GM18498 (cell line): Measurements from ENCODE around the gene CTAGE4.
"Not testable (repeated sequence)": the region's sequence is repeated elsewhere in the genome, so short reads cannot be mapped to it uniquely, and the experiment has no call there.

Source experiments
- ATAC-seq: cut with Tn5 transposase; IDR thresholded peaks from one replicate; pipeline ENCODE4 v1.9.1; 2021; ENCODE audit warnings: mild to moderate bottlenecking, moderate library complexity; ENCODE audit not compliant: unreplicated experiment

The CTAGE4 gene, protein sequence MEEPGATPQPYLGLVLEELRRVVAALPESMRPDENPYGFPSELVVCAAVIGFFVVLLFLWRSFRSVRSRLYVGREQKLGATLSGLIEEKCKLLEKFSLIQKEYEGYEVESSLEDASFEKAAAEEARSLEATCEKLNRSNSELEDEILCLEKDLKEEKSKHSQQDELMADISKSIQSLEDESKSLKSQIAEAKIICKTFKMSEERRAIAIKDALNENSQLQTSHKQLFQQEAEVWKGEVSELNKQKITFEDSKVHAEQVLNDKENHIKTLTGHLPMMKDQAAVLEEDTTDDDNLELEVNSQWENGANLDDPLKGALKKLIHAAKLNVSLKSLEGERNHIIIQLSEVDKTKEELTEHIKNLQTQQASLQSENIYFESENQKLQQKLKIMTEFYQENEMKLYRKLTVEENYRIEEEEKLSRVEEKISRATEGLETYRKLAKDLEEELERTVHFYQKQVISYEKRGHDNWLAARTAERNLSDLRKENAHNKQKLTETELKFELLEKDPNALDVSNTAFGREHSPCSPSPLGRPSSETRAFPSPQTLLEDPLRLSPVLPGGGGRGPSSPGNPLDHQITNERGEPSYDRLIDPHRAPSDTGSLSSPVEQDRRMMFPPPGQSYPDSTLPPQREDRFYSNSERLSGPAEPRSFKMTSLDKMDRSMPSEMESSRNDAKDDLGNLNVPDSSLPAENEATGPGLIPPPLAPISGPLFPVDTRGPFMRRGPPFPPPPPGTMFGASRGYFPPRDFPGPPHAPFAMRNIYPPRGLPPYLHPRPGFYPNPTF

DNA sequence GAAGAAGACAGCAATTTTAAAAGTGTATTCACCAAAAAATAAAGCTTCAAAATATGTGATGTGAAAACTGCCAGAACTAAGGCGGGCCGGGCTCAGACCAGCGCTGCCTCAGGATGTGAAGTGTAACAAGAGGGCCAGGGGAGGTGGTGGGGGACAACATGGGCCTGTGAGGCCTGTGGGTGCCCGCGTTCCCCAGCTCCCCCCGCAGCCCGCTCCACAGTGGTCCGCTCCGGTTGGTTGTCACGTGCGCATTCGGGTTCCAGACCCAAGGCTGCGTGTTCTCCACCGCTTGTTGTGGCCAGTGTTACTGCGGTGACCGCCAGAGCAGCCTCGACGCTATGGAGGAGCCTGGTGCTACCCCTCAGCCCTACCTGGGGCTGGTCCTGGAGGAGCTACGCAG lies at the start of gene CTAGE4:
Gene CTAGE4 (plus strand): TSS at position 301 of the 400 bp plus-strand sequence. CDS start 38 bp downstream, at position 339.
- ATAC-seq: not testable (repeated sequence)

GRCh38 chr7:144134116-144134515 lies 49.1 kb upstream of the CTAGE4 start:
- ATAC-seq: no peak

GRCh38 chr7:144137501-144137900 lies 45.8 kb upstream of the CTAGE4 start:
- ATAC-seq: no peak

DNA sequence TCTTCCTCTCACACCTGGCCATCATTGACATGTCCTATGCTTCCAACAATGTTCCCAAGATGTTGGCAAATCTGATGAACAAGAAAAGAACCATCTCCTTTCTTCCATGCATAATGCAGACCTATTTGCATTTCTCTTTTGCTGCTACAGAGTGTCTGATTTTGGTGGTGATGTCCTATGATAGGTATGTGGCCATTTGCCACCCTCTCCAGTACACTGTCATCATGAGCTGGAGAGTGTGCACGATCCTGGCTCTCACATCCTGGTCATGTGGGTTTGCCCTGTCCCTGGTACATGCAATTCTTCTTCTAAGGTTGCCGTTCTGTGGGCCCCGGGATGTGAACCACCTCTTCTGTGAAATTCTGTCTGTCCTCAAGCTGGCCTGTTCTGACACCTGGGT lies 41.1 kb upstream of the CTAGE4 start:
- no peak for ATAC-seq

- ATAC-seq: no peak
These were observed 38.8 kb upstream of the CTAGE4 start for GRCh38 chr7:144144426-144144825.

- no peak for ATAC-seq
These were observed 34.9 kb upstream of the CTAGE4 start for GRCh38 chr7:144148224-144148827.

GRCh38 chr7:144158861-144159260 lies 24.4 kb upstream of the CTAGE4 start:
- ATAC-seq: no peak

DNA sequence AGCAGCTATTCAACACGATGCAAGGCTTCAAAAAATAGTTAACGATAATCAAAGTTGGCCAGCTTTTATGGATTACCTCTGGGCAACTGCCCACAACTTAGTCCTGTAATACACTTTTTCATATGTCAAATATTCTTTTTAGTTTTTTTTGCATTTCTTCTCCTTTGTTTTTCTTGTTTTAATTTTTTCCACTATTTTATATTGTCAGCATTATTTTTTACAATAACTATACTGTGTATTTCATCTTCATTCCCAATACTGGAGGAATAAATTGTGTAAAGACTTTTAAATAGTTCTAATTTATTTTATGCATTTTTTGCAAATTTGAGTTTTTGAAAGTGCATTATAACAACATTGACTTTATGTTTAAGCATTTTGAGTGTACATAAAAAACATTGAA lies 18.5 kb upstream of the CTAGE4 start:
- ATAC-seq: no peak

- ATAC-seq: not testable (repeated sequence)
These were observed 11.5 kb upstream of the CTAGE4 start for GRCh38 chr7:144171594-144172350.

- no peak for ATAC-seq
These were observed 8.7 kb upstream of the CTAGE4 start for GRCh38 chr7:144174613-144175012.

DNA sequence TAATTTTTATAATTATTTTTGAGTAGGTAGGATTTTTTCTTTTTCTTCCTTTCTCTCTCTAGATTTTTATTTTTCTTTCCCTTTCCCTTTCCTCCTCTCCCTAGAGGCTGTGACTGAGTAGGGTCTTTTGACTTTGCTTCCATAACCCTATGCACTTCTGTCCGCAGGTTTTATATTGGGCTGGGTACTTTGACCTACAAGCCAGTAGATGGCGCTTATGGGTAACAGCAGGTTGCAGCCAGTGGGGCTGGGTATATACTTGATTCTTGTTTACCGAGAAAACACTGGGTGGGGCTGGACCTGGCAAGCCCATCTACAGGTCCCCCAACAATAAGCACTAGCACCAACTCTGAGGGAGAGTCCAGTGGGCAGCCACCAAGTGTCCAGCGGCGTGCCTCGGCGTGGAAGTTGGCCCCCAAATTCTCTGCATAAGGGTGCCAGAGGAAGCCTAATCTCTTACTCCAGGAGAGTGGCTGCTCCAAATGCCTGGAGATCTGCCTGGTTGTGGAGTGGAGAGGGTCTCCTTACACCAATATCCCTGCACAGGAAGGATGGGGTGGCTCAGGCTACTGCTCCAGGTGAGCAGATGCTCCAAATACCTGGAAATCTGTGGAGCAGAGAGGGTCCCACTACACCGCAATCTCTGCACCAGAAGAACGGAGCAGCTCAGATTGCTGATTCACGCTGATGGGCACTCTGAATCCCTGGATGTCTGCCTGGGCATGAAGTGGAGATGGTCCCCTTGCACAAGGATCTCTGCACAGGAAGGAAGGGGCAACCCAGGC lies 4.7 kb upstream of the CTAGE4 start:
- peak; percentile 98 for ATAC-seq

DNA sequence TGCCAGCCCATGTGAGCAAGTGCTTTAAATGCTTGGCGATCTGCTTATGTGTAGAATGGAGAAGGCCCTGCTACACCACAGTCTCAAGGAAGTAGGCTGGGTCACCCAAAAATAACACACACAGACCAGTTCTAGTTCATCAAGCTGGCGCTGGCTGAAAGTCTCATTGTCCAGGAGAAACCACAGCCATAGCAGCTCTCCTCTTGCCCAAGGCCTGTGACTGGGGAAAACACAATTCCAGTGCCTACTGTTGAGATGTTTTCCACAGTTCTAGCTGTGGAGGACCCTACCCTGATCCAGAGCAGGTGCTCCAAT lies 4.1 kb upstream of the CTAGE4 start:
- ATAC-seq: peak; percentile 46

- ATAC-seq: not testable (repeated sequence)
These were observed 4.6 kb downstream of the CTAGE4 start for GRCh38 chr7:144187848-144188247.

DNA sequence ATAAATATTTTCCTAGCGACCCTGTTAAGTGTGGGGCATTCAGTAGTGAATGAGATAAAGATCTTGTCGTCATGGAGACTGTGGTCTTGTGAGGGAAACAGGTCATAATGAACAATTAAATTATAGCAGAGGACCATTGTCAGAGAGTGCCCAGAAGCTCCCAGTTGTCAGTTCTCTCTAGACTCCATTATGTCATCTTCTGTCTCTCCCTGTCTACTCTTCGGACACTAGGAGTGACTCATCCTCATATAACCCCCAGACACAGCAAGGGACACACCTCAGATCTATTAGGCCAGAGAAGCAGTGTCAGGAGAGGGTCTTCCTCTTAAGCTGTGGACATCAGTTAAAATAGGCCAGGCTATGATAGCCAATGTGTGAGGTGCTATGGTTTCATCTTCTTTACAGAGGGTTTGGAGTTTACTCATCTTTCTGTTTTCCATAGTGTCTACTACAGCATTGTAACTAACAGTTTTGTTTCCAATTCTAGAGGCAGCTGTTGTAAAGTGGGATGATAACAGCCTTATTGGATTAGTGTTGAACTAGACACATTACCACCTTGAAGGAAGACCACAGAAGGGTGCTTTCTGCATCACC lies 5.4 kb downstream of the CTAGE4 start:
- ATAC-seq: not testable (repeated sequence)

- ATAC-seq: not testable (repeated sequence)
These were observed 10.5 kb downstream of the CTAGE4 start for GRCh38 chr7:144193782-144194181.

GRCh38 chr7:144194453-144194852 lies 11.2 kb downstream of the CTAGE4 start:
- not testable (repeated sequence) for ATAC-seq

DNA sequence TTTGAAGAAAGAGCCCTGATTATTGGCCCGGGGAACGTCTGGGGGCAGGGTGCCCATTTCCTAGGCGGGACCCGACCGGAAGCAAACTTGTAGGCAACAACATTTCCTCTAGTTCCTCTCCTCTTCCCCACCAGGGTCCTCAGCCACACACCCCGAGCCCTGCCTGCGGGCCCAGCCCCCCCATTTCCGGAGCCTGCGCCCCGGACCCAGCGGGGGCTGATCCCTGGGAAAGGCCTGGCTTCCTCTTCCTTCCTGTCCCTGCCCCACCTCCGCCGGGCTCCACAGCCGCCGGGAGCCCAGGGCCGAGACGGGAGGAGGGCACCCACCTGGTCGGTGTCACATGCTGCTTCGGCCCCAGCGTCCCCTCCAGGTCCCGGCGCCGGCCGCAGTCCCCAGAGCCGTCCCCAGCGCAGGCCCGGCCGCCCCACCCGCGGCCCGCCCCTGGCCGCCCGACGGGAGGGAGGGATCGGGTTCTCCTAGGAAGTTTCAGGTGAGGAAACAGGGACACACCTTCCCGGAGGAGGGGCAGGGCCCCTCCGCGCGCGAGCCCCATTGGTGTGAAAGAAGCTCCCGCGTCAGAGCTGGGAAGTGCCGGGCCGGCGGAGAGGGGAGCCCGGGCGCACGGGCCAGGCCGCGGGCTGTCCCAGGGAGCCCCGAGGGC lies 12.1 kb downstream of the CTAGE4 start, which contains the start of gene ARHGEF35:
Gene ARHGEF35 (minus strand): TSS at position 622 of the 661 bp plus-strand sequence. CDS start 7,450 bp downstream, outside the sequence.
- ATAC-seq: peak; percentile 70

DNA sequence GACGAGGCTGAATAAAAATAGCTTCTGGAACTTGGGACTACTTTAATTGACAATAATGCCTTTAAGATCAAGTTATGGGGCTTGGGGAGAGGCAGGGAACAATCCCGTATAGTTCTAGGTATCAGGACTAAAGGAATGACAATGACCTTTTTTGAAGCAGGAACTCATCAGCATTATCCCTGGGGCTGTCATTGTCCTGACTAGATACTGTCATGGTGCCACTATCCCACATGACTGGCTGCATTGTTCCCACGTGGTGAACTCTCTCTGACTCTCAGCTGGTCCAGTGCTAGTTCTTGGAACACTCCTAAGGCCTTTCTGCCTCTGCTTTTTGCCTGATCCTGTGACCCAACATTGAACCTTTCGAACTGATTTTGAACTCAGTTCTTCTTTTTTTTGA lies 15.7 kb downstream of the CTAGE4 start:
- ATAC-seq: not testable (repeated sequence)

- peak; percentile 21 for ATAC-seq
These were observed 18.7 kb downstream of the CTAGE4 start for GRCh38 chr7:144201978-144202377.
